SIG-M5 treated with dmso at 0.1 percent for 504 hours (cell line): ENCODE data around the gene APOE.
"Not testable (repeated sequence)": the region's sequence is repeated elsewhere in the genome, so short reads cannot be mapped to it uniquely, and the experiment has no call there.

Source experiments
- DNase-seq: peaks from one replicate; lab custom pipeline; 2025; ENCODE audit not compliant: unreplicated experiment; lab: John Stamatoyannopoulos, UW

APOE gene

DNA sequence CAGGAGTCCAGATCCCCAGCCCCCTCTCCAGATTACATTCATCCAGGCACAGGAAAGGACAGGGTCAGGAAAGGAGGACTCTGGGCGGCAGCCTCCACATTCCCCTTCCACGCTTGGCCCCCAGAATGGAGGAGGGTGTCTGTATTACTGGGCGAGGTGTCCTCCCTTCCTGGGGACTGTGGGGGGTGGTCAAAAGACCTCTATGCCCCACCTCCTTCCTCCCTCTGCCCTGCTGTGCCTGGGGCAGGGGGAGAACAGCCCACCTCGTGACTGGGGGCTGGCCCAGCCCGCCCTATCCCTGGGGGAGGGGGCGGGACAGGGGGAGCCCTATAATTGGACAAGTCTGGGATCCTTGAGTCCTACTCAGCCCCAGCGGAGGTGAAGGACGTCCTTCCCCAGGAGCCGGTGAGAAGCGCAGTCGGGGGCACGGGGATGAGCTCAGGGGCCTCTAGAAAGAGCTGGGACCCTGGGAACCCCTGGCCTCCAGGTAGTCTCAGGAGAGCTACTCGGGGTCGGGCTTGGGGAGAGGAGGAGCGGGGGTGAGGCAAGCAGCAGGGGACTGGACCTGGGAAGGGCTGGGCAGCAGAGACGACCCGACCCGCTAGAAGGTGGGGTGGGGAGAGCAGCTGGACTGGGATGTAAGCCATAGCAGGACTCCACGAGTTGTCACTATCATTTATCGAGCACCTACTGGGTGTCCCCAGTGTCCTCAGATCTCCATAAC lies at the start of gene APOE:
APOE (plus strand) TSS at position 360 of the 724 bp plus-strand sequence. CDS start 829 bp downstream, outside the sequence.
- DNase-seq, result no peak

DNA sequence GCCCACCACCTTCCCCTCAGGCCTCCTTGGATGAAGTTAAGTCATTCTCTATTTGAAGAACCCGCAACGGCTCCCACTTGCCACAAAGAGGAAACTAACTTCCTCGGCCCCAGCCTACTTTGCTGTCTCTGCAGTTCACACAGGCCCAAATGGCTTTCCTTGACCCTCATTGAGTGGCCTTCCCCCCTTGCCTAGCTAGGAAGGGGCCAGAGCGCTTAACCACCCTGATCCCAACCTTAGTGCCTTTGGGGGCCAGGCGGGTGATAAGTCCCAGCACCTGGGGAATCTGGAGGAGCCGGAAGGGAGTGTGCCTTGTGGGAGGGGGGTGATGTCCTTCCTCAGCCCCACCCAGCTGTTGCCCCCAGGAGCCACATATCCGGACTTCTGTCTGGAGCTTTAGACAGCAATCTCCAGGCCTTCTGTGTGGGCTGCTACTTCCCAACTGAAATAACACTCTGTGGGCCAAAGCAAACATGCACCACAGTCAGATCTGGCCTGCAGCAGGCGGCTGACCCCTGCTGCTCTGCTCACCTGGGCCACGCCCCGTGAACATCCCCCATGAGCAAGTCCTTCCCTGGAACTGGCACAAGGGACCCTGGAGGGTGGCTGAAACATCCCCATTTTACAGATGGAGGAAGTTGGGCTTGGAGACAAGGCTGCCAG lies 49.0 kb upstream of the APOE start:
- no peak for DNase-seq

DNA sequence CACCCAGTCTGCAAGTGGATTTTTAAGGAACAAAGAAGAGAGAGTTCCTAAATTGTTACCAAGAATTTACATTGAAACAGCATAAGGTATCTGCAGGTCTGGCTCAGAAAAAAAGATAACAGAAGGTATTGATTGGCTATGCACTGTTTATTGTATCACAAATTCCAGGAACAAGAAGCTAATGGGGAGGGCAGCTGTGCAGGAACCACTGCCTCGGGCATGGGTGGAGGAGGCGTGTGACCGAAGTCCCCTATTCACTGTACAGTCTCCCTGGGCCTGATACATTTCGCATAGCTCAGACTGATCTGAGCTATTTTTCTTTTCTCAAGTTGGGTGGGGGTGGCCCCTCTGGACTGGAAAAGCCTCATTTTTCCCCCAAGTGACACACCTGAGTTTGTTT lies 47.8 kb upstream of the APOE start:
- DNase-seq, result no peak

DNA sequence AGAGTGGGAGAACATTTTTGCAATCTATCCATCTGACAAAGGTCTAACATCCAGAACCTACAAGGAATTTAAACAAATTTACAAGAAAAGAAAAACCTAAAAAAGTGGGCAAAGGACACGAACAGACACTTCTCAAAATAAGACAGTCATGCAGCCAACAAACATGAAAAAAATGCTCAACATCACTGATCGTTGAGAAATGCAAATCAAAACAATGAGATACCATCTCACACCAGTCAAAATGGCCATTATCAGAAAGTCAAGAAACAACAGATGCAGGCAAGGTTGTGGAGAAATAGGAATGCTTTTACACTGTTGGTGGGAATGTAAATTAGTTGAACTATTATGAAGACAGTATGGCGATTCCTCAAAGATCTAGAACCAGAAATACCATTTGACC lies 44.0 kb upstream of the APOE start:
- not testable (repeated sequence) for DNase-seq

DNA sequence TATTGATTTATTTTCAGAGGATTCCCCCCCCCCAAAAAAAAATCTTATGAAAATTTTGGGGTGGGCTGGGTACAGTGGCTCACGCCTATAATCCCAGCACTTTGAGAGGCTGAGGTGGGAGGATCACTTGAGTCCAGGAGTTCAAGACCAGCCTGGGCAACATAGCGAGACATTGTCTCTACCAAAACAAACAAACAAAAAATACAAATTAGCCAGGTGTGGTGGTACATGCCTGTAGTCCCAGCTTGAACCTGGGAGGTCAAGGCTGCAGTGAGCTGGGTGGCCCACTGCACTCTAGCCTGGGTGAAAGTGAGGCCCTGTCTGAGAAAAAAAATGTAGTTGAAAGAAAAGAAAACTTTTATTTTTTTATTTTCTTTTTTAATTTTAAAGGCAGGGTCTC lies 41.6 kb upstream of the APOE start:
- DNase-seq, result no peak

DNA sequence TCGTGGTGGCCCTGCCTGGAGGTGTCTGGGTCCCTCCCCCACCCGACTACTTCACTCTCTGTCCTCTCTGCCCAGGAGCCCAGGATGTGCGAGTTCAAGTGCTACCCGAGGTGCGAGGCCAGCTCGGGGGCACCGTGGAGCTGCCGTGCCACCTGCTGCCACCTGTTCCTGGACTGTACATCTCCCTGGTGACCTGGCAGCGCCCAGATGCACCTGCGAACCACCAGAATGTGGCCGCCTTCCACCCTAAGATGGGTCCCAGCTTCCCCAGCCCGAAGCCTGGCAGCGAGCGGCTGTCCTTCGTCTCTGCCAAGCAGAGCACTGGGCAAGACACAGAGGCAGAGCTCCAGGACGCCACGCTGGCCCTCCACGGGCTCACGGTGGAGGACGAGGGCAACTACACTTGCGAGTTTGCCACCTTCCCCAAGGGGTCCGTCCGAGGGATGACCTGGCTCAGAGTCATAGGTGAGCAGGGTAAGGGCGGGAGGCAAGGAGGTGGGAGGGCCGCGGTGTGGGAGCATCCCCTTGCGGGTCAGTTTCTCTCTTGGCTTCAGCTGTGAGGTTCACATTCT lies 40.3 kb upstream of the APOE start:
- DNase-seq, result no peak

DNA sequence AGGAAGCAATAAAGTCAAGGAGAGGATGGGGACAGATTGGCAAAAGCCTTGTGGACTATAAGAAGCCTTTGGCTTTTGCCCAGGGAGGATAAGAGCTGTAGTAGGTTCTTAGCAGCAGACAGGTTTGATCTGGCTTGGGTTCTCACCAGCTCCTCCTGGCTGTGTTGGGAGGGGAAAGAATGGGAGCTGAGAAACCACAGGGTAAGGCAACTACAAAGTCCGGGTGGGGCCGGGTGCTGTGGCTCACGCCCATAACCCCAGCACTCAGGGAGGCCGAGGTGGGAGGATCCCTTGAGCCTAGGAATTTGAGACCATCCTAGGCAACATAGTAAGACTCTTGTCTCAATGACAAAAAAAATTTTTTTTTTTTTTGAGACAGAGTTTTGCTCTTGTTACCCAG lies 38.9 kb upstream of the APOE start:
- no peak for DNase-seq

DNA sequence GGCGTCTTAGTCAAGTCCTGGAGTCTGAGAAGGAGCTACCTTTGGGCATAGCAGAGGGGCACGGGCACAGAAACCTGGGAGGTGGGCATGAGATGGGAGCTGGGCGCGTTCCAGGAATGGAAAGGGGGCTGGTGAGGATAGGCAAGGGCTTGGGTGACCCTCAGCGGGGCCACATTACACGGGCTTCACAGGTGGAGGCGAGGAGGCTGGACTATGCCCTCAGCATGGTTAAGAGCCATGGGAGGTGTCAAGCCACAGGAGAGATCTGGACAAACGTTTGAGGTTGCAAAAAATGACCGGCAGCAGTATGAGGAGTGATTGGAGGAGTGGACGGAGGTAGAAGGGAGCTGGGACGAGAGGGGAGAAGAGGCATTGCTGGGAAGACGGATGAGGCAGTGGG lies 38.0 kb upstream of the APOE start:
- DNase-seq, result no peak

DNA sequence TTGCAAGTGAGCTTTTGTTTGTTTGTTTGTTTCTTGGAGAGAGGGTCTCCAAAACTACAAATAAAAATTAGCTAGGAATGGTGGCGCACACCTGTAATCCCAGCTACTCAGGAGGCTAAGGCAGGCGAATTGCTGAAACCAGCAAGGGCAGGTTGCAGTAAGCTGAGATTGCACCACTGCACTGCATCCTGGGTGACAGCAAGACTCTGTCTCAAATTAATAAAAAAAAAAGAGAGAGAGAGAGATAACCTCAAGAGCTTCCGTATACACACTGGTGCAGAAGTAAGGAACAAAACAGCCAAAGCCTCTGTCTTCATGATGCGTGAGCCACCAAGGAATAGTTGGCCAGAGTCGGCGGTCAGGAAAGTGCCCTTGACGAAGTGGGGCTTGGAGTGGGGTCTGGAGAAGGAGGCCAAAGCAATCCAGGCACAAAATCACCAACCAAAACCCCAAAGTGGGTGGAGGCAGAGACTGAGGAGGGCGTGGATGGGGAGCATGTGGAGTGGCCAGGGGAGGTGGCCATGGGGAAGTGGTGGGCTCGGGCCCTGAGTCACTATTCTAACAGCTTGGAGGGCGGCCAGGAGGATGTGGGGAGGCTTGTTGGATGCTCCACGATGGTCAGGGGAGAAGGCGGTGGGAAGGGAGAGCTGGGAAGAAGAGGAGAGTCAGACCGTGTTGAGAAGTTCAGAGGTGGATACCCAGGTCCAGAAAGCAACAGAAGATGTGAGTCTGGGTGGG lies 35.7 kb upstream of the APOE start:
- DNase-seq, result no peak

DNA sequence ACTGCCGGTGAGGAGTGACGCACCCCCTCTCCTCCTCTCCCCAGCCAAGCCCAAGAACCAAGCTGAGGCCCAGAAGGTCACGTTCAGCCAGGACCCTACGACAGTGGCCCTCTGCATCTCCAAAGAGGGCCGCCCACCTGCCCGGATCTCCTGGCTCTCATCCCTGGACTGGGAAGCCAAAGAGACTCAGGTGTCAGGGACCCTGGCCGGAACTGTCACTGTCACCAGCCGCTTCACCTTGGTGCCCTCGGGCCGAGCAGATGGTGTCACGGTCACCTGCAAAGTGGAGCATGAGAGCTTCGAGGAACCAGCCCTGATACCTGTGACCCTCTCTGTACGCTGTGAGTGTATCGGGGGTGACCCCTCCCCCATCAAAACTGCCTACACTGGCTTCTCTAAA lies 33.8 kb upstream of the APOE start:
- no peak for DNase-seq

DNA sequence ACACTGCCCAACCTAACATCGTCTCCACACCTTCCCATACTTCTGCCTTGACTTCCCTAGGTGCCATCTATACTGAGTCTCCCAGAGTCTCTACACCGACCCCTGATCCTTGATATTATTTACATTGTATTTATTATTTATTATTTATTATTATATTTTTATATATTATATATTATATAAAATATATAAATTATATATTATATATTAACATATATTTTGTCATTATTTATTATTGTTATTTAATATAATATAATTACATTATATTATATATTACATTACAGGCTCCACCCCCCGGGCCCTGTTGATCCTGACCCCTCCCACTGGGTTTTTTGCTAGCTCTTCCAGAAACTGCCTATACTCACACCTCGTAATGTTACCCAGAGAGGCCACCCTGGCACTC lies 32.9 kb upstream of the APOE start:
- DNase-seq, result no peak

DNA sequence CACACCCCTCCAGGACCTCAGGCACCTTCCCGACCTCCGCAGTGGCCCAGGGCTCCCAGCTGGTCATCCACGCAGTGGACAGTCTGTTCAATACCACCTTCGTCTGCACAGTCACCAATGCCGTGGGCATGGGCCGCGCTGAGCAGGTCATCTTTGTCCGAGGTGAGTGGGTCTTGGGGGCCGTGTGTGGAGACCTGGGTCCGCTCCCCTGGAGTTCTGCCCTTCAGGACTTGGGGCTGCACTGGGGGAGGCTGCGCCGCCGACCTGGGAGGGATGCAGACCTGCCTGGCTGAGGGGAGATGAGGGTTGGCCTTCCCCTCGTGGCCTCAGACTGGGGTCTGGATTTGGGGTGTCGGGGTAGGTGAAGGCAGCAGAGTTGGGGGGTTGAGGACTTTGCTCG lies 31.3 kb upstream of the APOE start:
- no peak for DNase-seq

DNA sequence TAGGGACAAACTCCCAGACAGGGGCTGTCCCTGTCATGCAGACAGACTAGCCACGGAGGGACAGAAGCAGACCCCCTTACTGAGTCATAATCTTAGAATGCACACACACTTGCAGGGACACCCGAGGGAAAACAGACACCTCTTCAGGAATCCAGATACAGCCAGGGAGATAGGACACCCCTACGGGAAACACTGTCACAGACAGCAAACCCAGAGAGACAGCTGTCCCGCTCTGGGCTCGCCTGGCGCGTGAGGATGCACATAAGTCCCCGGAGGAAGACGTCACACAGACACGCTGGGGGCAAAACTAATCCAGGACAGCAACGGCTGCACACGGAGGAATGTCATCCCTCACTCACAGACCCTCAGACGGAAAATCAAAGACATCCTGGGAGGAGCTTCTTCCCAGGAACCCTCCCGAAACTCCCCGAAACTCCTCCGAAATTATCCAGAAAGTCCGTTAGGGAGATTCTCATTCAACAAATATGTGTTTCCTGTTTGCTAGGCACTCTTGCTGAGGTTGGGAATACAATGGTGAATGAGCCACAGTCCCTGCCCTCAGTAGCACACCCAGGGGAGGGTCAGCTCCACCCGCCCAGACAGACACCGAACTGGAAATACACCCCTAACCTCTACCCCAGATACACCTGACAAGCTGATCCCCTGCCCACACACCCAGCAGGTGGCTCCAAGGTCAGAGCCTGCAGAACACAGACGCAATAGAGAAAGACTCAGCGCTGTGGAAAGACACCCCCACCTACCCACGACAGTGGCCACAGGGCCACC lies 29.7 kb upstream of the APOE start:
- no peak for DNase-seq

DNA sequence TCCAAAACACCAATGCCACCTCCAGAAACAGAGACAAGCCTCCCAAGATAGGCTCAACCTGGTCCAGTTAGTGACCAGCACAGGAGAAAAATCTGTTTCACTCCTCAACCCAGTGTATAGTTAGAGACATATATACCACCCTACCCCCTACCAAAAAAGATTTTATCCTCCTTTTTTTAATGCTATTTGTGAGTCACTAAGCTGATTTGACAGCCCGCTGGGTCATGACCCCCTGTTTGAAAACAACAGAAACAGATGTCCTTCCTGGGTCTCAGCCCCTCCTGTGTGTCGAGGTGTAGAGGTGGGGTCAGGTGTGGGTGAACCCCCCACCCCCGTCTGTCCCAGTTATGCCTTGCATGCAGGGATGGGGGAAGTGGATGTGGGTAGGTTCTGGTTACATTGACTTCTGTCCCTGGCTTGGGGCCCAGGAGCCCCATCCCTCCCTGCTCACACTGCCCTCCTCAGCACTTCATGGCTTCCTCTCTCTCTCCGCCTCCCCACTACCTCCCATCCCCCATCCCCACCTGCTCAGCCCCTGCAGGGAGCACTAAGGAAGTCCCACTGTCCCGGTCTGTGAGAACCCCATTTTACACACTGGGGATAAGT lies 28.6 kb upstream of the APOE start:
- no peak for DNase-seq

DNA sequence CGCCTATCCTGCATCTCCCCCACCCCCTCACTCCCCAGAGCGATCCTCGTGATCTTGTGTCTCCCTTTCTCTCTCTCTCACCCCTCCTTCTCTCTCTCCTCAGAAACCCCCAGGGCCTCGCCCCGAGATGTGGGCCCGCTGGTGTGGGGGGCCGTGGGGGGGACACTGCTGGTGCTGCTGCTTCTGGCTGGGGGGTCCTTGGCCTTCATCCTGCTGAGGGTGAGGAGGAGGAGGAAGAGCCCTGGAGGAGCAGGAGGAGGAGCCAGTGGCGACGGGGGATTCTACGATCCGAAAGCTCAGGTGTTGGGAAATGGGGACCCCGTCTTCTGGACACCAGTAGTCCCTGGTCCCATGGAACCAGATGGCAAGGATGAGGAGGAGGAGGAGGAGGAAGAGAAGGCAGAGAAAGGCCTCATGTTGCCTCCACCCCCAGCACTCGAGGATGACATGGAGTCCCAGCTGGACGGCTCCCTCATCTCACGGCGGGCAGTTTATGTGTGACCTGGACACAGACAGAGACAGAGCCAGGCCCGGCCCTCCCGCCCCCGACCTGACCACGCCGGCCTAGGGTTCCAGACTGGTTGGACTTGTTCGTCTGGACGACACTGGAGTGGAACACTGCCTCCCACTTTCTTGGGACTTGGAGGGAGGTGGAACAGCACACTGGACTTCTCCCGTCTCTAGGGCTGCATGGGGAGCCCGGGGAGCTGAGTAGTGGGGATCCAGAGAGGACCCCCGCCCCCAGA lies 27.3 kb upstream of the APOE start:
- no peak for DNase-seq

DNA sequence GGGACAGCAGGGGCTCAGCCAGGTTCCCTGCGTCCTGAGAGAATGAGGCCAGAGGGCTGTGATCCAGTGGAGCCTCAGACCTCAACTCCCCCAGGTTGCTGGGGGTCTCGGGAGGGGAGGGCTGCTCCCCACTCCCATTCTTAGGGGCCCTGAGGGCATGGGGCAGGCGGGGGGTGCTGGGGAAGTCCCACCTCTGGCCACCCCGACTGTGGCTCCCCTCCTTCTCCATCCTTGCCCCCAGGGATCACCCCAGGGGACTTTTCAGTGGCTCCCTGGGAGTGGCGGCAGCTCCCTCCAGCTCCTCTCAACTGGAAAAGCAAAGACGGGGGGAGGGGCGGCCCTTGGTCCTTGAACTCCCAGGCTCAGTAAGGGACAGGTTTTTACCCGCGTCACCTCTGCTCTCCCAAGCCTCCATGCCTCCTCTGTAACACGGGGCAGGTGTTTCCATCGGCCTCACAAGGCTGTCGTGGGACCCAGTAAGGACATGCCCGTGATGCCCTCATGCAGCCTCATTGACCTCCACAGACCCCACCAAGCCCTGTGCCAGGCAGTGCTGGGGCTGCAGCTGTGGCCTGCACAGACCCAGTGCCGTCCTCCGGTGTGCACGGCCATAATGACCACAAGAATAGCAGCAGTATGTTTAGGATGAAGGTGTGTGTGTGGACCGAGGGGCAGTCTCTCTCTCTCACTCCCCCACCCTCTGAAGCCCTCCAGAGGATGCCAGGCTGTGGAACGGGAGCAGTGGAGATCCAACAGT lies 26.1 kb upstream of the APOE start:
- no peak for DNase-seq

DNA sequence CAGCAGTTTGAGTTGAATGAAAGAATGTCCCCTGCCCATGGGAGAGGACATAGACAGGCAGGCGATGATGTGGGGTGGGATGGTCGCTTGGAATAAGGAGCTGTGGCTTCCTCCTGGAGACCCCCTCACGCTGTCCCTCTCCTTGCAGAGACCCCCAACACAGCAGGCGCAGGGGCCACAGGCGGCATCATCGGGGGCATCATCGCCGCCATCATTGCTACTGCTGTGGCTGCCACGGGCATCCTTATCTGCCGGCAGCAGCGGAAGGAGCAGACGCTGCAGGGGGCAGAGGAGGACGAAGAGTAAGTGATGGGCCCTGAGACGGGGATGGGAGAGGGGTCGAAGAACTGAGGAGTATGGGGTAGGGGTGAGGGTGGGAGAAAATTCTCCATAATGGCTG lies 23.5 kb upstream of the APOE start:
- DNase-seq, result no peak

DNA sequence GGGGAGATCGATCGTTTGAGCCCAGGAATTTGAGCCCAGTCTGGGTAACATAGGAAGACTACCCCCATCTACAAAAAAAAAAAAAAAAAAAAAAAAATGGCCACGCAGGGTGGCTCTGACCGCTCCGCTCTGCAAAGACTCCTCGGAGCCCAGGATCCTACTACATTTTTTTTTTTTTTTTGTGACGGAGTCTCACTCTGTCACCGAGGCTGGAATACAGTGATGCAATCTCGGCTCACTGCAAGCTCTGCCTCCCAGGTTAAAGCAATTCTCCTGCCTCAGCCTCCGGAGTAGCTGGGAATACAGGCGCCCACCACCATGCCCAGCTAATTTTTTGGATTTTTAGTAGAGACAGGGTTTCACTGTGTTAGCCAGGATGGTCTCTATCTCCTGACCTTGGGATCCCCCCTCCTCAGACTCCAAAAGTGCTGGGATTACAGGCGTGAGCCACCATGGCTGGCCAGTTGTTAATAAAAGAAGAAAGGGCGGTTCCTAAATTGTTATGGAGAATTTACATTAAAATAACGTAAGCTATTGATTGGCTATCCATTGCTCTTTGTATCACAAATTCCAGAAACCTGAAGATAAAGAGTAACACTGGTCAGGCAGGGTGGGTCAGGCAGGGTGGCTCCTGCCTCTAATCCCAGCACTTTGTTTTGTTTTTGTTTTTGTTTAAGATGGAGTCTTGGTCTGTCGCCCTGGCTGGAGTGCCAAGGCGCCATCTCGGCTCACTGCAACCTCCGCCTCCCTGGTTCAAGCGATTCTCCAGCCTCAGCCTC lies 22.8 kb upstream of the APOE start:
- not testable (repeated sequence) for DNase-seq
